HG03045 (cell line): Measurements from ENCODE around the gene MBNL3.
"Not testable (repeated sequence)": the region's sequence is repeated elsewhere in the genome, so short reads cannot be mapped to it uniquely, and the experiment has no call there.

ENCODE experiments used
- ATAC-seq: cut with Tn5 transposase; IDR thresholded peaks from one replicate; pipeline ENCODE4 v1.9.1; 2021; ENCODE audit warnings: mild to moderate bottlenecking, moderate library complexity; ENCODE audit not compliant: unreplicated experiment

MBNL3 gene

DNA sequence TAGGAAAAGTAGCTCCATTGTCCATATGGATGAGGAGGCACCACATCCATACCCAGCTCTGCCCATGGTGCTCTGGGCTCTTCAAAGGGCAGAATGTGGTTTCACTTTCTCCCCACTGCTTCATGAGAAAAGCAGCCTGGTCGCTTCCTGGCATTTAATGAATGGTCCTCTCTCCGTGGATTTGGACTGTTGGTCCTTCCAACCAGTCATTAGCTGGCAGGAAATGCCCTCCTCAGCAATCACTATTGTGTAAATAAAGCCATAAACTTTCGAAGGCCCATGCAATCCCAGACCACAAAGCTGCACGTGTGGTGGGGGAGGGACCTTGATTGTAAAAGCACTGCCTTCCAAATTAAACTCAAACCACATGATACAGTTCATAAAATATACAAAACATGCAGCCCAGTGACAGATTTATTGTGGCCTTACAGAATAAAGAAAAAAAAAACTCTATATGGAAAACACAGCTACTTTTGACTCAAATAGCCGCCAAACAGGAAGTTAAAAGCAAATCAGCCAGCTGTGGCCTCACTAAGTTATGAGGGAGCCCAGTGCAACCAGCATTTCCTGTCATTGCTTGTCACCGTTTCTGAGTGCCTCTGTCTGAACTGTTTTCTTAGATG lies 8.1 kb downstream of the MBNL3 start:
- peak; percentile 85 for ATAC-seq

DNA sequence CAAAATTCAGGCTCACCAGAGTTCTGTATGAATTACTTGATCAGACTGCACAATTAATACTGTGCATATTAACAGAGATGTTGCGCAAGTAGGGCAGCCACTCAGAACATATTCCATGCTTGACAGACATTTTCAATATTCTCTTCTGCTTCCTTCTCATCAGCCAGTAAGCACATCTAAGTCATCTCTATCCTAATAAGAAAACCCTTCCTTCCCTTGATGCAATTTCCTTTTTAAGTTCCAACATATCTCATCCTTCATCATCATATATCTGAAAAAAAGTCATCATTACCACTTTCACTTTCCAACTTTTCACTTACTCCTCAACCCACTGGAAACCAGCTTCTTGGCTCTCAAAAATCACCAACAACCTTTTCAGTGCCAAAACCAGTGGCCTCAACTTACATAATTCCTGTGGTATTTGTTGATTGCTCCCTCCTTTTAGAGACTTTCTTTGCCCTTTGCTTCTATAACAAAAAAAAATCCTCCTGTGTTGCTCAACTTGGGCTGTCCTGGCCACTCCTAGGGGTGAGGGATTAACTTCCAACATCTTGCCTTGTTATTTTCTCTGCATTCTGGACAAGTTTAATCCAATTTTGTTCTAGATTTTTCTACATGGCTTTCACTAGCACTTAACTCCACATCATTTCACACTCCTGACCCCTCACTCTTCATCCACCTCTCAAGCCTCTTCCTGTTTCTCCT lies 14.1 kb downstream of the MBNL3 start:
- no peak for ATAC-seq

DNA sequence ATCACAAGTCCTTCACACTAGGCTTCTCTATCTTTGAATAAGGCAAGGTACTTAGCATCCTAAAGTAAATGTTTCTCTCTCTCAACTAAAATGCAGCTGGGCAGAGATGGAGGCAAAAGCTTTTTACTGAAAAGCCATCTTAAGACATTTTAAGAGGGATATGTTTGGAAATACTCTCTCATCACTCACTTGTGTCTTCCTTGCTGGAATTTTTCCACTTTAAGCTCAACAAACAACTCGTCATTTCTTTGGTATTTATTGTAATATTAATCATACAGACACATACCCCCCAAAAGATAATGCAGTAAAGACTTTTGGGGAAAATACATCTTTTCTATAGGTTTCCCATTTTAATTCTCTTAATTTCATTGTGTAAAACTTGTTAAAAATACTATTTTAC lies 16.4 kb downstream of the MBNL3 start:
- no peak for ATAC-seq

DNA sequence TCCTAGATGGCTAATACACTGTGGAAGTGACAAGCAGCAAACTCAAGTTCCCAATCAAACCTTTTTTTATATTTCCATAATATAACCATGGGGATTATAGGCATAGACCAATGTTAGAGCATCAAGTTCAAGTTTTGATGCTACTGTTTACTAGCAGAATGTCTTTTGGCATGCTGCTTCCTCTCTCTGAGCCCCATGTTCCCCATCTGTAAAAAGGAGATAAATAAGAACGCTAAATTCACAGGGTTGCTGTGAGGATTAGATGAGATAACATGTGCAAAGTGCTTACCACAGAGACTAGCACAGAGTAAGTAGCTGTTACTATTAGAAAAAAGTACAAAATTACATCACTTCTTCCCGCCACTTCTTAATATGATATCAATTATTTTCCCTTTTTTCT lies 18.0 kb downstream of the MBNL3 start:
- ATAC-seq: no peak

DNA sequence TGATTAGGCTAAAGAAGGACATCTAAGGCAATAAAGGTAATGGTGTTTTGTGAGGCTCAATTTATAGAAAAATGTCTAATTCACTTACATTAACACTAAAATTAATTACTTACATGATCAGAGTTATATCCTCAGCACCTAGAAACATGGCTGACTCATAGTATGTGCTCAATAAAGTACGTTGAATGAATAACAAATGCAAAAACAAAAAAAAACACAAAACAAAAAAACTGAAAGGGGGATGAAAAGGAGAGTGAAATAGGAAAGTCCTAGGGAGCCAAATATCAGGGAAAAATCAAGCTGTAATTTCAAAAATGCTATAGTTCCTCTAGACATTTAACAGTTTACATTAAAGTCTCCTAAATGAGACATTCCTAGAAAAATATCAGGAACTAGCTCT lies 18.7 kb downstream of the MBNL3 start:
- ATAC-seq: no peak

DNA sequence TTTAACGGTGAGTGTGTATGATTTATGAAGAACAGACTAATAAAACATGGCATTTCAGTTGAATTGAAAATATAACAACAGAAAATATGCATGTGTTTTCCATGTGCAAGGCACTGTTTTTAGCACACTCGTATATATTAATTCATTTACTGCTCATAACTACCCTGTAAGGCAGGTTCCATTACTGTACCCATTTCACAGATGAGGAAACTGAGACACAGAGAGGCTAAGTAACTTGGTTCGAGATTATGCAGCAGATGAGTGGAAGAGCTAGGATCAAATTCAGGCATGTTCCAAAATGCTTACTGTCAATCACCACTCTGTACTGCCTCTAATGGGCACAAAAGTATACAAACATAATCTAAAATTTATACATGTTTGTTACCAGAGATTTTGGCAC lies 20.4 kb downstream of the MBNL3 start:
- no peak for ATAC-seq

DNA sequence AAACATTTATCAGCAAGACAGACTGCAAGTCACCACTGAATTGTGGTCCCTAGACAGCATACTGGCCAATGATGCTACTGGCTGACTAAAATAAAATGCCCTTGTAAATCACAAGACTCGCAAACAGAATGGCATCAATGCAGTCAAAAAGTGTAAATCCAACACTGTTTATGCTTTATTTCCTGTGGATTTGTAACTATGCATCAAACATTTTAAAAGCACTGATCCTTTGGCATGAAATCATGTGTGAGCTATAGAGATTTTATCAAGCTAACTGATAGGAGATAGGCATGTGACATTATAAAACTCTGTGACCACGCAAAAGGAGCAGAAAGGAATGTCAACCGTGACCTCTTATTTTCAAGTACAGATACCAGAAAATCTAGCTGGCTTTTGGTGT lies 20.8 kb downstream of the MBNL3 start:
- no peak for ATAC-seq

DNA sequence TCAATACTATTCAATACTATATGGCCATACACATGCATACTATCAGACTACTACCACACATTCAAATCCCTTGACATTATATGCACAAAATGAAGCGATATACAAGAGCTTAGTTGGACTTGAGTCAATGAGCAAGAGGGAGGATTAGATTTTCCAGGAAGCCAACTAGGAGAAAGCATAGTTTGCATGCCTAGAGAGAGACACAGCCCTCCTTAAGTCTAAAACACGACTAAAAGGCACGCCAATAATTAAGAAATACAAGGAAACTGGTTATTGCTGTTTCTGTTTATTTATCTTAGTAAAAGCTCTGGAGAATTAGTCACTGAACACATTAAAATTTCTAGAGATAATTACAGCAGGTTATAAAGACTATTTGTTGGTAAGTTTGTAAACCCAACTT lies 21.8 kb downstream of the MBNL3 start:
- no peak for ATAC-seq

DNA sequence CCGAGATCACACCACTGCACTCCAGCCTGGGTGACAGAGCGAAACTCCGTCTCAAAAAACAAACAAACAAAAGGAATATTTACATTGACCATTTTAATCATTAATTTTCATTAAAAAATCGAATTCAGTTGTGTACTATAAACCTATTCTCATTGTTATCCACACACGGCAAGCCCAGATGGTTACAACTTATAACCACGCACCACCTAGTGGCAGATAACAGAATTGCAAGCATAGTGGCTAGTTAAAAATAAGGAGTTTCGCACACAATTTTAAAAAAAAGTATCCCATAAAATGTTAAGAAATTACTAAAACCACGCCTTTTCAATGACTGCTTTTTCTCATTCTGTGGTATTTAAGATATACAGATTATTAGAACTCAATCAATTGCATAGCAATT lies 25.4 kb downstream of the MBNL3 start:
- no peak for ATAC-seq

DNA sequence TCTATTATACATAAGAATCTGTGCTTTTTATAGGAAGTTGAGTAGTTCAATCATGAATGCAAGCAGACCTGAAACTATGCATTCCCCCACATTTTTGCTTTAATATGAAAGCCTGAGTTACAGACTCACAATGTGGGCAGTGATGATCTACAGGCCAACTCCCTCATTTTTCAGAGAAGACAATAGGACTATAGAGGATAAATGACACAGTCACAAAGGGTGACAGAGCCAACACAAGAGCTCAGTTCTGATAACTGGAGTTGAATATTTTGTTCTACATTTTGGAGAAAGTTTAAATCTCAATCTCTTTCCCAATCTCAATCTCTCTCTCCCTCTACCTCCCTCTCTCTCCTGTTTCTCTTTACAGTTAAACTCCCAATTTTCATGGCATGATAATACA lies 27.0 kb downstream of the MBNL3 start:
- no peak for ATAC-seq

DNA sequence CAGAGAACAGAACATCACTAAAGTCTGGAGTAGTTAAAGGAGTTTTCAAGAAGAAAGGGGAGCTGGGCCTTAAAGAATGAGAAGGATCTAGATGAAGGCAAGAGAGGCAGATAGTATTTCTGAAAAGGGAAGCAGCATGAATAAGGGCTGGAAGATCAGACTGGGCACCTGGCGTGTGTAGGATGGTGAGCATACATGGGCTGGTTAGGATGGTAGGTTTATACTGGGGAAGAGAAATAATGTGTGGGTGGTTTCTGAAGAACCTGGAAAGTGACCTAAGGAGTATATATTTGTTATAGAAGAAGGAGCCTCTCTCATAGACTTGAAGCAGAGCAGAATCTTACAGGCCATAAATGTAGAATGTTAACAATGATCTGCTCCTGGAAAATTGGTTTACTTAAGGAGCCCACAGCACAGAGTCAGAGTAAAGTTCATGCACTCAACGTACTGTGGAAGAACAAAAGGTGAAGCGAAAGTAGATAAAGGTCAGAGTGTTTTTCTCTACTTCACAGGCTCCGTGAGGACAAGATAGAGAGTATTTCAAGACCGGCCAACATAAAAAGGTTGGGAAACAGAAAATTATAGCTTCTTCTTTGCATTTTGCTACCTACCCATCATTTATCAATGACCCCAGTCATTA lies 35.8 kb downstream of the MBNL3 start:
- ATAC-seq: no peak

DNA sequence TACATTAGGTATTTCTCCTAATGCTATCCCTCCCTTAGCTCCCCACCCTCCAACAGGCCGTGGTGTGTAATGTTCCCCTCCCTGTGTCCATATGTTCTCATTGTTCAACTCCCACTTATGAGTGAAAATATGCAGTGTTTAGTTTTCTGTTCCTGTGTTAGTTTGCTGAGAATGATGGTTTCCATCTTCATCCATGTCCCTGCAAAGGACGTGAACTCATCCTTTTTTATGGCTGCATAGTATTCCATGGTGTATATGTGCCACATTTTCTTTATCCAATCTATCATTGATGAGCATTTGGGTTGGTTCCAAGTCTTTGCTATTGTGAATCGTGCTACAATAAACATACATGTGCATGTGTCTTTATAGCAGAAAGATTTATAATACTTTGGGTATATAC lies 42.9 kb downstream of the MBNL3 start:
- ATAC-seq: not testable (repeated sequence)

DNA sequence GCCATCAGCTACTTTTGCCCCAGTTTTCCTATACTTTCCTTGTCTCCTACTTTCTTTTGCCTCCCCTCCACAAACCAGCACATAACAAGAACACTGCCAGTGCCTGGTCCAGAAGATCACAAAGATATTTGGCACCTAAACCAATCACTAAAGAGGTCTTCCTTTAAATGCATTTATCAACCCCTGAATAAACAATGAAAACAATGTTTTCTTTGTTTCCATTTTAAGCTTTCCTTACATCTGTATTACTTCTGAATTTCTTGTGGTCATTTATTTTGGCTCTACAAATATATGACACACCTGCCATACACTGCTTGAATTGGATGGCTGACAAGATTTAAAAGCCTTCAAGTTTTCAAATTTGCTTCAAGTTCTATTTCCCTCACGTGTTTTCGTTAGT lies 43.9 kb downstream of the MBNL3 start:
- no peak for ATAC-seq

DNA sequence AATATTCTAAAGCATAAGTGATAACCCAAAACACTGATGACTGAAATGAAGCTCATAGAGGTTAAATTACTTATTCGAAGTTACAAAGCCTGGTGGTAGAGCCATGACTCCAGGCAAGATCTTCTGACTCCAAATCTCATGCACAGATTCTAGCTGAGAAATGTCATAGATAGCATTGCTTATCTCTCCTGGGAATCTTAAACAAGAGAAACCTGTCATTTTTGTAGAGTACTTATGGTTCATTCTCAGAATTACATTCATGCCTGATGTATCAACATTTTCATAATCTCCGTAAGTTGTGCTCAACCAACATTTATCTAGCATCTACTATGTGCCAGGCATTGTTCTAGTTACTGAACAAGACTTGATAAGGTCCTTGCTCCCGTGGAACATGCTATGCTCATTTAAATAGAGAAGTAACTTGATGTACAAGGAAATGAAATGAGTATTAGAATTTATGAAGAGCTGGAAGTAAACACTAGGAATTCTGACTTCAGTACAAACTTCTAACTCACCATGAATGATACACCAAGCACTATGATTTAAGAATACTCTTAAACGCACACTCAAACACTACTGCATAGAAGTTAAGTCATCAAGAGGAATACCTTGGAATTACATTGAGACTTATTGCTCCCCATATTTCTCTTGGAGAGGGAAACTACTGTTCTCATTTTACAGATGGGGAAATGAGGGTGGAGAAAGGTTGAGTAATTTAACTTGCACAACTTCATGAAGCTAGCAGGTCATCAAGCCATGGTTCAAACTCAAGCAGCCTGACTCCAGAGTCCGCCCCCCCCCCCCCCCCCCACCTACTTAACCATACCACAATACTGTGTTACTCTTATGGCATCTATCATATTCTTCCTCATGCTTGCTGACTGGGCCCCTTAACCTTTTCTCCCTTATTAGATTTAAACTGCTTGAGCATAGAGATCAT lies 45.4 kb downstream of the MBNL3 start:
- ATAC-seq: no peak

DNA sequence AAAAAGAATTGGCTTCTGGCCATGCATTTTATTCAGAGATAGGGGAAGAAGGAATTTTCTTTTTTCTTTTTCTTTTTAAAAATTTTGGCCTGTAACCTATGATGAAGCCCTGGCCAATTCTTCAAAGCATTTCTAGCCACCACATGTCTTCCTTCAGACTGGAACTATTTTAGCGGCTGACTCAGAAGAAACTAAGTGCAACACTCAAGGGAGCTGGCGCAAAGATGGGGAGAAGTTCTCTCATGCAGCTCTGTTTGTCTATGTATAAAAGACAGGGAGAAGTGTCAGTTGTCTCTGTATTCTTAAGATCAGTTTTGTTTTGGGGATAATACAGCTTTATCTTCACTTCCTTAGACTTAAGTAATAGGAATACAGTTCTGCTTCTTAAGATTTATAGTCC lies 46.1 kb downstream of the MBNL3 start:
- no peak for ATAC-seq

DNA sequence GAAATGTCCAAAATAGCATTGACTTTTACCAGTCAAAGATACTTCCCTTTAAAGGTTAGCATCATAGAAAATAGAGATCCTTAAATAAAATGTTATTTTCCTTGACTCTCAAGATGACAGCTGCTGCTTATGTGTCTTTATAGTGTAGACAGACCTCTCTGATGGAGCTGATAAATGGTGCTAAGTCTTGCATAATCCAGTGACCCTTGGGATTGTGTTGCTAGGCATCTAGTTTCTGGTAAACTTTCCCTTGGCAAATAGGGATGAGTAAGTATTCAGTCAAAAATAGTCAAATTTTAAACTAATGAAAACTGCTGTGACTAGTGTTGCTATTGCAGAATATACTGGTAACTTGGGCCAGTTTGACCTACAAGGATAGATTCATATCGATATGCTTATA lies 53.6 kb downstream of the MBNL3 start:
- ATAC-seq: no peak

DNA sequence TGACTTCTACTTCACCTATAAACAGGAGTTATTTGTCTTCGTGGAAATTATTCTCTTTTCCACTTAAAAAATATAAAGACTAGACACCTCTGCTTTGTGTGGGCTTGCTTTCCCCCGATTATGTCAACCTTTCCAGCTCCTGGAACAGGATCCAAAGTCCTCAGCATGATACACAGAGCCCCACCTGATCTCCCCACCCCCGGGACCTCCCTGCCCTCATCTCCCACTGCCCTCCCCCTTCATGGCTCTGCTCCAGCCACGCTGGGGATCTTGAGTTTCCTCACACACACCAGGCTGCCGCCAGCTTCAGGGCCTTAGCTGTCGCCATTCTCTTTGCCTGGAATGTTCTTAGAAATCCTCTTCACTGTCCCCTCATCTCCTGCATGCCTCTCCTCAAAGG lies 55.3 kb downstream of the MBNL3 start:
- ATAC-seq: no peak

DNA sequence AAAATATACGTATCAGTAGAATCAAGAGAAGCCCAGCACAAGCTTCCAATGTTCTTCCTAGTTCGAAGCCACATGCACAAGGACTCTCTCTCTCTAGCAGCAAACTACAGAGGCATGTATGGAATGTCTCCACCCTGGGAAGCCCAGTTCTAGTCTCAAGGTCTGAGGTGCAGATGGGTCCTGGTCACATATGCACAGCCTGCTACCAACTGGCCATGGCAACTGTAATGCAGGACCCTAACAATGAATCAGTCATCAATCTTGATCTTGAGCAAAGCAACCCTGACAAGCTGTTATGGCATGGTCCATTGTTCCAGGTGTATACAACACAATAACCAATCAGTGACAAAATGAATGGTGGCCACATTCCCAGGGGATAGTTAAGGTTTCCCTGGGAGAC lies 55.8 kb downstream of the MBNL3 start:
- ATAC-seq: no peak

DNA sequence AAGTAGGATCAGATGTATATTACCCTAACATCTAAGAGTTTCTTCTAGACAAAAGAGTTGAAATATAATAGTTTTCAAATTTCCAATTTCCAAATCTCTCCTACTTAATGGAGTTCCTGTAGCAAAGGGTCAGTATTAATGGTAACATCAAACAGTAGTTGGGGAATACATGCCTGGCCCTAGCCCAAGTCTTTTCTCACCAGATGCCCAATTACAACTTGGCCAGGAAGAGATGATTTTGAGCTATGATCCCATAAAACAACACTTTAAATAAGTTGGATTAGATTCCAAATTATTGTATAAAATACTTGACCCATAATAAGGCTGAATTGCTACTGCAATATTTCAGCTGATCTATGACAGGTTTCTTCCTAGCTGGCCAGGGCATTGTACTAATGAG lies 59.9 kb downstream of the MBNL3 start:
- no peak for ATAC-seq

DNA sequence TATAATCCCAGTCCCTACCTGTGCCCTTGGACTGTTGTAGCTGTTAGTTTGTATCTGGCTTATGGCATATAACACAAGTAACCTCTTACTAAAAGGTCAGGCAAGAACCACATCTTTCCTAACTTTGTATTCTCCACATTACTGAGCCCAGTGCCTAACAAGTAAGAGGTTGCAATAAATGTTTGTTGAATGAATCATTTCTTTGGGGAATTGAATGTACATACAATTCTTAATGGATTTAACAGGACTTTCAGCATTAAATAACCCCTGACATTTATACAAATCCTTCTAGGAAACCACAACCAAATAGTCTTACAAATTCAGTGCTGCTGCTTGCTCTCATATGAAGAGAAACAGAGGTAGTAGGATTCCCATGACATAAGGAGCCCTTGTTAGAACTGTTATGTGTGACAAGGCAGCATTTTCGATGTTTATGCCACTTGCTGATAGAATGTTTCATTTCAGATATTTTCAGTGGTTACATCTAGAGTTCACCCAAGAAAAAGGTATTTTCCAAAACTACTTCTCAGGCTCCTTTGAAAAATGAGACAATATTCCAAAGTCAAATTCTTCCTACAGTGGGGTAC lies 62.0 kb downstream of the MBNL3 start:
- no peak for ATAC-seq

DNA sequence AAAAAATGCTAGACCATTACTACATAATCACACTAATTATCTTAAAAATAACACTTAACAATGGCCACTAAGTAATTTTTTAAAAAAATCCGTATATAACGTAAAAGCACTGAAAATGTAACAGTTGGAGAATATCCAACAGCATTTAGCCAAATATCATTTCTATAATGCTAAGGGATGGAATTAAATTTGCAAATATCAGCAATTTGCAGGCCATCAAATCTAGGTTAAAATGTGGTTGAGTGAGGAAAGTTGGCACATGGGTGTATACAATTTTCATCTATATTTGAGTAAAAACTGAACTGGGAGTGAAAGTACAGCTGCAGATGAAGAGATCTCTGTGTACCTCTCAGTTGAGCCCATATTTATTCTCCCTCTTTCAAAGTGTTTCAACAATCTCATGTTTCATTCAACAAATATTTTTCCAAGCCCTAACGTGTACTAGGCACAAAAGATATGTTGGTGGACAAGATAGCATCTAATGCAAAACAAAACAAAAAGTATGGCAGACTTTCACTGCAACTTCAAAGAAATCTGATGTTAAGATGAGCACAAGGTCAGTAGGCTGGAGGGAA lies 63.0 kb downstream of the MBNL3 start:
- no peak for ATAC-seq
